ENCODE data around the gene RPL38. TPM values are rescaled to one million over a fixed set of nuclear protein-coding genes. Genes with fewer than 3 reads are reported as not detected.
"Not testable (repeated sequence)": the region's sequence is repeated elsewhere in the genome, so short reads cannot be mapped to it uniquely, and the experiment has no call there.

Gene RPL38
- total and polyA plus RNA-seq, 4 experiments from 2014 or later = 1,662 to 2,198 (median 2,063) TPM

DNA sequence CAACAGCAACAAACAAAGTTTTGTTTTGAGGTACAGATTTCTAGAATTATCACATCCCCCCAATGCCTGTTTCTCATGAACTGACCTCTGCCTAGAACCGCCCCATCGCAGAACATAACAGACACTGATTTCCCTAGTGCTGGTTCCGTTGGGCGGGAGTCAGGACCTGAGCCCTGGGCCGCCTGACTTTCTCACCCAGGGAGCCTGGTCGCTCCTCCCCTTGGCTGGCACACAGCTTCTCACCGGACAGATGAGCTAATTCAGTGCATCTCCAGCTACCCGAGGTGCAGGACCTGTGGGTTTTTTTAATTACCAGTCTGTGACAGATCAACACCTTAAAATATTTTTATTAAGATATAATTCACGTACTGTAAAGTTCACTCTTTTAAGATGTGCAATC lies 20.1 kb upstream of the RPL38 start:
- H3K9me3 ChIP-seq (ENCODE audit: control insufficient read depth in 1 of 2, low read length in 2 of 2) = no peaks in the 10 kb centered on the region
- no peak overlapping the region for H3K4me3 ChIP-seq (ENCODE audit: low read length in 2 of 2)
- H3K4me1 ChIP-seq (ENCODE audit: insufficient read depth, low read length) = no peaks in the 10 kb centered on the region
- no peaks in the 10 kb centered on the region for H3K27me3 ChIP-seq (ENCODE audit: insufficient read depth, low read length)
- H3K4me3 Mint-ChIP-seq = no peak overlapping the region
- H3K36me3 Mint-ChIP-seq = no peaks in the 10 kb centered on the region
- peaks cover 6 to 24% of the 10 kb centered on the region in 2 donors for H3K27me3 Mint-ChIP-seq
- POLR2A ChIA-PET (ENCODE audit: partially characterized antibody) = interaction anchor here (0.6 kb wide), 1 partner anchor 122 kb away, joined by 3 read pairs; no protein-coding TSS in a partner anchor
- H3K9me3 Mint-ChIP-seq = no peaks in the 10 kb centered on the region
- H3K27ac ChIP-seq (ENCODE audit: low read depth, low read length) = no peak overlapping the region
- intact Hi-C loops (cut with micrococcal nuclease) = no loop called here
- no peak for DNase-seq
- no peaks in the 10 kb centered on the region for H3K4me1 Mint-ChIP-seq
- H3K27ac Mint-ChIP-seq = no peak overlapping the region
- no peaks in the 10 kb centered on the region for H3K36me3 ChIP-seq (ENCODE audit: insufficient read depth, low read length)
- CTCF ChIA-PET (ENCODE audit: partially characterized antibody) = no interaction called here

DNA sequence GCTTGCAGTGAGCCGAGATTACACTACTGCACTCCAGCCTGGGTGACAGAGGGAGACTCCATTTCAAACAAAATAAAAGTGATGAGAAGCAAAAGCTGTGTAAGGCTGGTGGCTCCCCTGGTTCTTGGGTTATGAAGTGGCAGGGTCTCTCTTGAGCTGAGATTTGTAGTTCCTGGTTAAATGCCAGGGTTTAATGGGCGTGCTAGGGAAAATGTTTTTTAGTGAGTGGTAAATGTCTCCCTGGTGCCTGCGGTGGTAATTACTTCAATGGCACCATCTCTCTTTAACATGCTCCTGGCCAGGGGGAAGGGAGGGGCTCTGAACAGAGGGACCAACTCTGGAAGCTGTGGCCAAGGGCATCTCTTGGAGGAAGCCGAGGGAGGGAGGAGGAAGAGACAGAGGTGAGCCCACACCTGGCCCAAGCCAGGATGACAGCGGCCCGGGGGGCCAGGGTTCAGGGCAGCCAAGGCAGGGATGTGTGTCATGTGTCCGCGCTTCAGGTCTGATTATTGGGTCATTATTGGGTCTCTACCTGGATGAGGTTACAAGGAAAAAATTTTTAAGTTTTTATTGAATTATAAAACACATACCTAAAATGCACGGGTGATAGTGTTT lies 17.8 kb upstream of the RPL38 start:
- H3K4me1 Mint-ChIP-seq = peaks cover 0 to 2% (median 0%) of the 10 kb centered on the region in 4 donors
- H3K36me3 ChIP-seq (ENCODE audit: insufficient read depth, low read length) = no peaks in the 10 kb centered on the region
- H3K4me3 ChIP-seq (ENCODE audit: low read length in 2 of 2) = no peak overlapping the region
- no peaks in the 10 kb centered on the region for H3K36me3 Mint-ChIP-seq
- POLR2A ChIA-PET (ENCODE audit: partially characterized antibody) = no interaction called here
- intact Hi-C loops (cut with micrococcal nuclease) = no loop called here
- H3K27me3 Mint-ChIP-seq = peaks cover 3 to 19% of the 10 kb centered on the region in 2 donors
- H3K9me3 Mint-ChIP-seq = peaks cover 0 to 4% (median 0%) of the 10 kb centered on the region in 8 donors
- H3K9me3 ChIP-seq (ENCODE audit: control insufficient read depth in 1 of 2, low read length in 2 of 2) = no peaks in the 10 kb centered on the region
- H3K4me3 Mint-ChIP-seq = no peak overlapping the region
- no peak overlapping the region for H3K27ac ChIP-seq (ENCODE audit: low read depth, low read length)
- H3K27ac Mint-ChIP-seq = no peak overlapping the region
- H3K4me1 ChIP-seq (ENCODE audit: insufficient read depth, low read length) = no peaks in the 10 kb centered on the region
- no peak for DNase-seq
- H3K27me3 ChIP-seq (ENCODE audit: insufficient read depth, low read length) = no peaks in the 10 kb centered on the region
- CTCF ChIA-PET (ENCODE audit: partially characterized antibody) = interaction anchor here (2.4 kb wide), 1 partner anchor 14 kb away, joined by 6 read pairs; no protein-coding TSS in a partner anchor

DNA sequence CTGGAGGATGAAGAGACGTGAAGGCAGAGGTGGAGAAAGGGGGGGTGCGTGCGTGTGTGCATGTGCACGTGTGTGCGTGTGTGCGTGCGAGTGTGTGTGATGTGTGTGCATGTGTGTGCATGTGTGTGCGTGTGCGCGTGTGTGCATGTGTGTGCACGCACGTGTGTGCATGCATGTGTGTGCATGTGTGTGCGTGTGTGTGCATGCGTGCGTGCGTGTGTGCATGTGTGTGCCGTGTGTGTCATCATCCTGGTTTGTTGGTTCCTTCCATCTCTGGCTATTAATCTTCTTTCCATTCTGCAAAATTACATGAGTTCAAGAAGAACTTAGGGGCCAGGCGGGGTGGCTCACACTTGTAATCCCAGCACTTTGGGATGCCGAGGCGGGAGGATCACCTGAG lies 17.0 kb upstream of the RPL38 start:
- H3K36me3 ChIP-seq (ENCODE audit: insufficient read depth, low read length) = no peaks in the 10 kb centered on the region
- no peaks in the 10 kb centered on the region for H3K9me3 ChIP-seq (ENCODE audit: control insufficient read depth in 1 of 2, low read length in 2 of 2)
- intact Hi-C loops (cut with micrococcal nuclease) = no loop called here
- POLR2A ChIA-PET (ENCODE audit: partially characterized antibody) = no interaction called here
- no peak for DNase-seq
- Mint-ChIP-seq H3K27me3 (peaks cover 3 to 18% of the 10 kb centered on the region in 2 donors), H3K4me1 (peaks cover 0 to 3% (median 0%) of the 10 kb centered on the region in 4 donors), H3K27ac (no peak overlapping the region), H3K9me3 (peaks cover 0 to 4% (median 0%) of the 10 kb centered on the region in 8 donors), H3K4me3 (no peak overlapping the region), H3K36me3 (no peaks in the 10 kb centered on the region)
- no peaks in the 10 kb centered on the region for H3K27me3 ChIP-seq (ENCODE audit: insufficient read depth, low read length)
- no peak overlapping the region for H3K27ac ChIP-seq (ENCODE audit: low read depth, low read length)
- no peak overlapping the region for H3K4me3 ChIP-seq (ENCODE audit: low read length in 2 of 2)
- H3K4me1 ChIP-seq (ENCODE audit: insufficient read depth, low read length) = no peaks in the 10 kb centered on the region
- CTCF ChIA-PET (ENCODE audit: partially characterized antibody) = interaction anchor here (2.4 kb wide), 1 partner anchor 13 kb away, joined by 6 read pairs; no protein-coding TSS in a partner anchor

GRCh38 chr17:74187761-74188160 lies 15.7 kb upstream of the RPL38 start:
- intact Hi-C loops (cut with micrococcal nuclease) = no loop called here
- no peaks in the 10 kb centered on the region for H3K4me1 ChIP-seq (ENCODE audit: insufficient read depth, low read length)
- DNase-seq = no peak
- H3K27me3 ChIP-seq (ENCODE audit: insufficient read depth, low read length) = no peaks in the 10 kb centered on the region
- POLR2A ChIA-PET (ENCODE audit: partially characterized antibody) = interaction anchor here (0.7 kb wide), 1 partner anchor 15 kb away, joined by 3 read pairs; the partner anchor contains the start of gene RPL38
- no peak overlapping the region for H3K27ac Mint-ChIP-seq
- CTCF ChIA-PET (ENCODE audit: partially characterized antibody) = interaction anchor here (2.4 kb wide), 1 partner anchor 12 kb away, joined by 6 read pairs; no protein-coding TSS in a partner anchor
- H3K4me3 ChIP-seq (ENCODE audit: low read length in 2 of 2) = no peak overlapping the region
- no peaks in the 10 kb centered on the region for H3K9me3 ChIP-seq (ENCODE audit: control insufficient read depth in 1 of 2, low read length in 2 of 2)
- no peaks in the 10 kb centered on the region for H3K36me3 Mint-ChIP-seq
- H3K4me3 Mint-ChIP-seq = no peak overlapping the region
- H3K27me3 Mint-ChIP-seq = peaks cover 3 to 16% of the 10 kb centered on the region in 2 donors
- no peaks in the 10 kb centered on the region for H3K36me3 ChIP-seq (ENCODE audit: insufficient read depth, low read length)
- peaks cover 0 to 4% (median 0%) of the 10 kb centered on the region in 8 donors for H3K9me3 Mint-ChIP-seq
- H3K4me1 Mint-ChIP-seq = peaks cover 0 to 3% (median 0%) of the 10 kb centered on the region in 4 donors
- H3K27ac ChIP-seq (ENCODE audit: low read depth, low read length) = no peak overlapping the region

GRCh38 chr17:74188687-74189086 lies 14.8 kb upstream of the RPL38 start:
- H3K4me1 Mint-ChIP-seq; H3K36me3 ChIP-seq (ENCODE audit: insufficient read depth, low read length); CTCF ChIA-PET (ENCODE audit: partially characterized antibody); intact Hi-C loops (cut with micrococcal nuclease); DNase-seq; H3K4me3 Mint-ChIP-seq; POLR2A ChIA-PET (ENCODE audit: partially characterized antibody); H3K27ac Mint-ChIP-seq; H3K27ac ChIP-seq (ENCODE audit: low read depth, low read length); H3K9me3 Mint-ChIP-seq; H3K4me1 ChIP-seq (ENCODE audit: insufficient read depth, low read length); H3K9me3 ChIP-seq (ENCODE audit: control insufficient read depth in 1 of 2, low read length in 2 of 2); H3K27me3 ChIP-seq (ENCODE audit: insufficient read depth, low read length); H3K36me3 Mint-ChIP-seq; H3K4me3 ChIP-seq (ENCODE audit: low read length in 2 of 2): not testable (repeated sequence)
- peaks cover 3 to 18% of the 10 kb centered on the region in 2 donors for H3K27me3 Mint-ChIP-seq

GRCh38 chr17:74190154-74190553 lies 13.3 kb upstream of the RPL38 start:
- CTCF ChIA-PET (ENCODE audit: partially characterized antibody) = interaction anchor here (2.0 kb wide), 1 partner anchor 10 kb away, joined by 6 read pairs; no protein-coding TSS in a partner anchor

DNA sequence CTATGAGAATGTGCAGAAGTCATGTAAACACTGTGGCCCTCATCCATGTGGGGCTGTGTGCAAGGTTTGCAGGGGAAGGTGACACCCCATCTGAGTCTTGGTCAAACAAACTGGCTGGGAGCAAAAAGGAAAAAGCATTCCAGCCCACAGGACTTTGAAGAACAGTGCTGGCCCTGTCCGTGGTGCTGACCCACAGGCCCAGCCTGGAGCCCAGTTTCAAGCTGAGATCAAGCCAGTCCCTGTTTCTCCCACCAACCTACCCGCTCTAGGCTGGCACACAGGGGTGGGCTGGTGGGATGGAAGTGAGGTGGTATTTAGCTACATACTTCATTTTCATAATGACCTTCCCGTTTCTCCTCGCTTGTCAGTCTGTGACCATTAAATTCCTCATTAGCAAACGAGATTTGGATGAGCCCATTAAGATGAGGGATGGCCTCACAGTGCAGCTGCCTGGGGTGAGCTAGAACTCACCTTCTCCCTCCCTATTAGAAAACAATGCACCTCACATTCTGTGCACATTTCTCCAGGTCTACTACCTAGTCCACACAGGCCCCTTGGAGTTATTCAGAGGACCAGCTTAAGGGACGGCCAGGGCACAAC lies 12.6 kb upstream of the RPL38 start:
- H3K27ac ChIP-seq (ENCODE audit: low read depth, low read length) = no peak overlapping the region
- intact Hi-C loops (cut with micrococcal nuclease) = no loop called here
- Mint-ChIP-seq H3K27ac (no peak overlapping the region), H3K4me3 (no peak overlapping the region), H3K36me3 (no peaks in the 10 kb centered on the region), H3K27me3 (peaks cover 14 to 22% of the 10 kb centered on the region in 2 donors), H3K4me1 (peaks cover 0 to 6% (median 0%) of the 10 kb centered on the region in 4 donors), H3K9me3 (peaks cover 0 to 4% (median 0%) of the 10 kb centered on the region in 8 donors)
- ChIA-PET CTCF (ENCODE audit: partially characterized antibody) (interaction anchor here (1.3 to 2.0 kb wide), 2 partner anchors 9 to 12 kb away, joined by 3 to 6 read pairs; no protein-coding TSS in a partner anchor), POLR2A (ENCODE audit: partially characterized antibody) (interaction anchor here (0.5 to 0.6 kb wide), 2 partner anchors 16 to 28 kb away, joined by 3 read pairs; no protein-coding TSS in a partner anchor)
- no peaks in the 10 kb centered on the region for H3K4me1 ChIP-seq (ENCODE audit: insufficient read depth, low read length)
- peaks cover 5% of the 10 kb centered on the region for H3K27me3 ChIP-seq (ENCODE audit: insufficient read depth, low read length)
- H3K36me3 ChIP-seq (ENCODE audit: insufficient read depth, low read length) = no peaks in the 10 kb centered on the region
- no peak for DNase-seq
- H3K9me3 ChIP-seq (ENCODE audit: control insufficient read depth in 1 of 2, low read length in 2 of 2) = no peaks in the 10 kb centered on the region
- H3K4me3 ChIP-seq (ENCODE audit: low read length in 2 of 2) = no peak overlapping the region

More at GRCh38 chr17:74190154-74190553, 13.3 kb upstream of the RPL38 start:
- no peaks in the 10 kb centered on the region for H3K36me3 ChIP-seq (ENCODE audit: insufficient read depth, low read length)
- H3K9me3 Mint-ChIP-seq = peaks cover 0 to 4% (median 0%) of the 10 kb centered on the region in 8 donors
- POLR2A ChIA-PET (ENCODE audit: partially characterized antibody) = no interaction called here
- peaks cover 0 to 6% (median 0%) of the 10 kb centered on the region in 4 donors for H3K4me1 Mint-ChIP-seq
- no peak overlapping the region for H3K4me3 Mint-ChIP-seq
- H3K27ac Mint-ChIP-seq = no peak overlapping the region
- H3K27me3 Mint-ChIP-seq = peaks cover 9 to 25% of the 10 kb centered on the region in 2 donors
- peak in 1 of 5 donors; percentile 23 for DNase-seq
- H3K27ac ChIP-seq (ENCODE audit: low read depth, low read length) = no peak overlapping the region
- intact Hi-C loops (cut with micrococcal nuclease) = no loop called here
- no peaks in the 10 kb centered on the region for H3K4me1 ChIP-seq (ENCODE audit: insufficient read depth, low read length)
- H3K9me3 ChIP-seq (ENCODE audit: control insufficient read depth in 1 of 2, low read length in 2 of 2) = no peaks in the 10 kb centered on the region
- H3K36me3 Mint-ChIP-seq = no peaks in the 10 kb centered on the region
- no peak overlapping the region for H3K4me3 ChIP-seq (ENCODE audit: low read length in 2 of 2)
- no peaks in the 10 kb centered on the region for H3K27me3 ChIP-seq (ENCODE audit: insufficient read depth, low read length)

All from CD4-positive, alpha-beta memory T cell (primary cell).